Measurements from ENCODE around the gene YDJC. TPM values are rescaled to one million over a fixed set of nuclear protein-coding genes. Genes with fewer than 3 reads are reported as not detected.

The YDJC gene
- total RNA-seq, 1 donor from 2014 or later = 51.4 TPM

DNA sequence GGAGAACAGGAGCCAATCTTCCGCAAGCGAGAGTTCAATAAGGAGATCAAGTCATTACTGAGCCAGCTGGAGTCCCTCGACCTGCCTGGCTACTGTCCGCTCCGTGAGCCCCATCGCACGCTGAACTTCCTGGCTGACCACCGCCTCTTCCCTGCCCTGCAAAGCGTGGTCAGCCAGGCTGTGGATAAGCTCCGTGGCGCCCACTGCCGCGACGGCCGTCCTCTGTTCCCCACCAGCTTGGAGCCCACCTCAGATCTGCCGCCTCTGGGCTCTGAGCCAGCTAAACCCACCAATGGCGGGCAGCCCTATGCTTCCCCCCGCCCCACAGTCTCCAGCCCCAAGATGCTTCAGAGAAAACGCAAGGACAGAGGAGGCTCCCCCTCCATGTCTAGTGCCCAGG is 5.0 kb upstream of the YDJC start:
- intact Hi-C loops (cut with micrococcal nuclease) = no loop called here
- no peak overlapping the region for H3K27ac Mint-ChIP-seq
- DNase-seq (no peak), ATAC-seq (ENCODE audit: low read depth) (no peak)
- POLR2A ChIA-PET = no interaction called here
- H3K4me3 Mint-ChIP-seq = no peak overlapping the region
- no peaks in the 10 kb centered on the region for H3K9me3 Mint-ChIP-seq
- H3K4me1 Mint-ChIP-seq = peaks cover 14% of the 10 kb centered on the region
- no peaks in the 10 kb centered on the region for H3K36me3 Mint-ChIP-seq (ENCODE audit: low read depth)
- TF ChIP-seq, protein P1, sequence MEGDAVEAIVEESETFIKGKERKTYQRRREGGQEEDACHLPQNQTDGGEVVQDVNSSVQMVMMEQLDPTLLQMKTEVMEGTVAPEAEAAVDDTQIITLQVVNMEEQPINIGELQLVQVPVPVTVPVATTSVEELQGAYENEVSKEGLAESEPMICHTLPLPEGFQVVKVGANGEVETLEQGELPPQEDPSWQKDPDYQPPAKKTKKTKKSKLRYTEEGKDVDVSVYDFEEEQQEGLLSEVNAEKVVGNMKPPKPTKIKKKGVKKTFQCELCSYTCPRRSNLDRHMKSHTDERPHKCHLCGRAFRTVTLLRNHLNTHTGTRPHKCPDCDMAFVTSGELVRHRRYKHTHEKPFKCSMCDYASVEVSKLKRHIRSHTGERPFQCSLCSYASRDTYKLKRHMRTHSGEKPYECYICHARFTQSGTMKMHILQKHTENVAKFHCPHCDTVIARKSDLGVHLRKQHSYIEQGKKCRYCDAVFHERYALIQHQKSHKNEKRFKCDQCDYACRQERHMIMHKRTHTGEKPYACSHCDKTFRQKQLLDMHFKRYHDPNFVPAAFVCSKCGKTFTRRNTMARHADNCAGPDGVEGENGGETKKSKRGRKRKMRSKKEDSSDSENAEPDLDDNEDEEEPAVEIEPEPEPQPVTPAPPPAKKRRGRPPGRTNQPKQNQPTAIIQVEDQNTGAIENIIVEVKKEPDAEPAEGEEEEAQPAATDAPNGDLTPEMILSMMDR (IDR thresholded peaks at IDR 0.05) = no peak
- CTCF ChIA-PET = interaction anchor here (2.8 kb wide), 1 partner anchor 12 kb away, joined by 8 read pairs; no protein-coding TSS in a partner anchor
- H3K27me3 Mint-ChIP-seq = no peaks in the 10 kb centered on the region

DNA sequence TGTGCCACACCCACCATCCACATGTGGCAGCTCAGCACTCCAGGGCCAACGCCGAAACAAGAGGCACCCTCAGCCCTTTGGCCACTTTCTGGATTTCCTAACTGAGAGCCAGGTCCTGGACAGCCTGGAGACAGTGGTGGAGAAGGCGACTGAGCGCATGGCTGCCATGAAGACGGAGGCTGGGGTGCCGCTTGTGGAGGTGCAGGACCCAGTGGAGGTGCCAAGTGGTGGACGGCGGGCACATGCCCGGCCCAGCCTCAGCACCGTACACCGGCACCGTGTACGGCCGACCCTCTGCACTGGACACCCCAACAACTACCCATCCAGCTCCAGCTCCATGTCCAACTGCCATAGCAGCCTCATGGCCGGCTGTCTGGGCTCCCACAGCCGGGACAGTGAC is 4.3 kb upstream of the YDJC start:
- no peak overlapping the region for H3K4me3 Mint-ChIP-seq
- H3K27me3 Mint-ChIP-seq = no peaks in the 10 kb centered on the region
- H3K27ac Mint-ChIP-seq = no peak overlapping the region
- TF ChIP-seq, protein P1 (IDR thresholded peaks at IDR 0.05) = no peak
- ChIA-PET CTCF (interaction anchor here (2.8 kb wide), 1 partner anchor 13 kb away, joined by 8 read pairs; no protein-coding TSS in a partner anchor), POLR2A (interaction anchor here (7.4 kb wide), 1 partner anchor 8 kb away, joined by 110 read pairs; the partner anchor contains the start of gene SDF2L1)
- peaks cover 17% of the 10 kb centered on the region for H3K4me1 Mint-ChIP-seq
- intact Hi-C loops (cut with micrococcal nuclease) = no loop called here
- peaks cover 4% of the 10 kb centered on the region for H3K36me3 Mint-ChIP-seq (ENCODE audit: low read depth)
- no peaks in the 10 kb centered on the region for H3K9me3 Mint-ChIP-seq
- DNase-seq = no peak
- no peak for ATAC-seq (ENCODE audit: low read depth)

DNA sequence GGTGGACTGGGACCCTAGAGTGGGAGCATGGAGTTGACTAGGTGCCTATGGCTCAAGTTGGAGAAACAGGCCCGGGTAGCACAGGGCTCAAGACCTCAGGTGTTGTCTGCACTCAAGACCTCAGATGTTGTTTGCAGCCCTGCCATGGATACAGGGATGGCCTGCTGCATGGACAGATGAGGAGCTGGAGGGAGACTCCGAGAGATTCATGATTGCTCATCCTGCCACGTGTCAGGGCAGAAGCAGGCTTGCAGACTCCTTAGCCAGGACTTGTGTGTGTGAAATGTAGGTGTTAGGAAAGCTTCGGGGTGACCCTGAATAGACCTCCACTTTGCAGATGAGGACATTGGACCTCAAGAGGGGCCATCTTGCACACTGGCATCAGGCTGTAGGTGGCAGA is 3.7 kb upstream of the YDJC start:
- Mint-ChIP-seq H3K4me3 (no peak overlapping the region), H3K27ac (no peak overlapping the region), H3K27me3 (no peaks in the 10 kb centered on the region), H3K36me3 (ENCODE audit: low read depth) (peaks cover 4% of the 10 kb centered on the region), H3K9me3 (no peaks in the 10 kb centered on the region), H3K4me1 (peaks cover 18% of the 10 kb centered on the region)
- DNase-seq (no peak), ATAC-seq (ENCODE audit: low read depth) (no peak)
- POLR2A ChIA-PET = interaction anchor here (7.4 kb wide), 1 partner anchor 9 kb away, joined by 110 read pairs; the partner anchor contains the start of gene SDF2L1
- CTCF ChIA-PET = no interaction called here
- TF ChIP-seq, protein P1 (IDR thresholded peaks at IDR 0.05) = no peak
- intact Hi-C loops (cut with micrococcal nuclease) = no loop called here

DNA sequence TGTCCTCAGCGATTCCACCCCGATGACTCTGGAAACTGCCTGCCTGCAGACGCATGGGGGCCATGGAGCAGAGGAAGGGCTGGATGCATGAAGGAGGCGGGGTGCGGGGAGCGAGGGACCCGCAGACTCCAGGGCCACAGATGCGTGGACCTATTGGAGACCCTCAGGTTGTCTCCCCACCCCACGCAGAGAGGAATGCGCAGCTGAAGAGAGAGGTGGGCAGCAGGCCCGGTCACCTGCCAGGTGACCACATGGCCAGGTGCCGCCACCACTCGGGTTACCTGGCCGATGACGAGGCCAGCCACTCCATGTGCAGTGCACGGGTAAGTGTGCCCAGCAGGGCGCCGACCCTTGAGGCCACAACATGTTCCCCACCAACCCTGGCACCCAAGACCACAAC is 3.1 kb upstream of the YDJC start:
- CTCF ChIA-PET = interaction anchor here (4.3 kb wide), 1 partner anchor 9 kb away, joined by 65 read pairs; the partner anchor contains the start of gene SDF2L1

DNA sequence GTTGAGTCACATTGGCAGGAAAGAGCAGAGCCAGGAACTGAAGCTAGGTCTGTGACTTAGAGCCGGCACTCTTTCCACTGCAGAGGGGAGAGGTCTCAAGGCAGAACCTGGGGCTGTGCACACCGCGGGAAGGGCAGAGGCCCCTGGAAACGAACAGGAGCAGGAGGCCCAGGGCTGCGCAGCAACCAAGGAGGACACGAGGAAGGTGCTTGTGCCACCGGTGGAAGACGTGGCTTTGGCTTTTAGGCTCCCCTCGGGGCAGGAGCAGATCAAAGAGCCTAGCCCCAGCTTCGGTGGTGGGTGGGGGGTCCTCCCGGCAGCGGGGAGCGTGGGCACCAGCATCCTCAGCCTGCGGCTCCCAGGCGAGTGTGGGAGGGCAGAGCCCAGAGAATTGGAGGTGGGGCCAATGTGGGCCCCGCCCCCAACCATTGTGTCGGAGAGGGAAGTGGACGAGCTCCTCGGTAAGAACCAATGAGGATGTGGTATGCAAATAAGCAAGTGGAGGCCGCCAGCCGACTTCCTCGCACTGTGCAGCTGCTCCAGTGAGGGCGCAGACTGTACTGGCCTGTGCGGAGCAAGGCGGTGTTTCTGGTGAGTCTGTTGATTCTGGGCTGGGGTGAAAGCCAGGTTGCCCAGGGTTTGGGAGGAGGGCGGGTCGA is 2.5 kb upstream of the YDJC start, which contains the start of gene CCDC116:
Gene CCDC116, plus strand, starts transcription at position 524 of the 659 bp plus-strand sequence. CDS start 422 bp downstream, outside the sequence.
- Mint-ChIP-seq H3K36me3 (ENCODE audit: low read depth) (peaks cover 15% of the 10 kb centered on the region), H3K9me3 (no peaks in the 10 kb centered on the region), H3K27ac (no peak within 1 kb of the TSS), H3K4me3 (no peak within 1 kb of the TSS), H3K4me1 (peaks cover 28% of the 10 kb centered on the region), H3K27me3 (no peaks in the 10 kb centered on the region)
- intact Hi-C loops (cut with micrococcal nuclease) = no loop called here
- POLR2A ChIA-PET = interaction anchor here (7.4 kb wide), 1 partner anchor 10 kb away, joined by 110 read pairs; the partner anchor contains the start of gene SDF2L1
- no peak for ATAC-seq (ENCODE audit: low read depth)
- TF ChIP-seq, protein P1 (IDR thresholded peaks at IDR 0.05) = no peak
- CTCF ChIA-PET = interaction anchor here (4.3 kb wide), 1 partner anchor 10 kb away, joined by 65 read pairs; the partner anchor contains the start of gene SDF2L1
- DNase-seq = no peak

More for the DNA sequence above, 3.1 kb upstream of the YDJC start:
- Mint-ChIP-seq H3K27me3 (no peaks in the 10 kb centered on the region), H3K4me1 (peaks cover 22% of the 10 kb centered on the region), H3K4me3 (no peak overlapping the region), H3K36me3 (ENCODE audit: low read depth) (peaks cover 9% of the 10 kb centered on the region), H3K9me3 (no peaks in the 10 kb centered on the region), H3K27ac (no peak overlapping the region)
- POLR2A ChIA-PET = interaction anchor here (7.4 kb wide), 1 partner anchor 9 kb away, joined by 110 read pairs; the partner anchor contains the start of gene SDF2L1
- TF ChIP-seq, protein P1 (IDR thresholded peaks at IDR 0.05) = no peak
- intact Hi-C loops (cut with micrococcal nuclease) = no loop called here
- ATAC-seq (ENCODE audit: low read depth) (no peak), DNase-seq (no peak)

Measured in activated B cell treated with CpG ODN at 0.5 μM for 24 hours (primary cell).